Measurements from ENCODE around the gene KCNH6. TPM values are rescaled to one million over a fixed set of nuclear protein-coding genes. Genes with fewer than 3 reads are reported as not detected.
A peak's percentile ranks its signal among the peaks of the same experiment; 100 is the strongest.

The KCNH6 gene
- total RNA-seq, 4 donors from 2014 or later = not detected

DNA sequence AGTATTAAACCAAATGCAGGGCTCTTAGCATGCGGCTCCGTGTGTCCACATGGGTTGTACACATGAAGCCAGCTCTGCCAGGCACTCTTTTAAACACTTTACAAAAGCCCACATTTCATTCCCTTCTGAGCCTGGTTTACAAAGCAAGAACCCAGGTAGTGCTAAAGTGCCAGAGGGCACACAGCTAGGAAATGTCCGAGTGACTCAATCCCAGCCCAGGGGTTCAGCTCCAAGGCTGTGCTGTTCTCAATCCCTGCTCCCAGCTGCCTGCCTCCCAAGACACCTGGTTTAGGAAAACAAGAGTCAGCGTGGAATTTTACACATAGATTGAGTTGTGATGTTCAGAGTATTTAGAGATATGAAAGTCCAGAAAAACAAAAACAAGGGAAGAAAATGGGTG is 13.8 kb downstream of the KCNH6 start:
- H3K4me3 ChIP-seq = no peak overlapping the region
- H3K27me3 ChIP-seq = peaks cover 0 to 65% (median 16%) of the 10 kb centered on the region in 4 donors
- no peaks in the 10 kb centered on the region for H3K36me3 ChIP-seq
- no peak for TF ChIP-seq EP300 (IDR thresholded peaks at IDR 0.05)
- H3K27ac ChIP-seq (replicated peaks in 1 of 4) = no peak overlapping the region
- DNase-seq (ENCODE audit: extremely low spot score) = no peak
- H3K9me3 ChIP-seq = no peaks in the 10 kb centered on the region
- intact Hi-C loops (cut with DNase I) = no loop called here
- WGBS = 86% methylated on average over 4 of the region's 4 CpGs
- H3K4me1 ChIP-seq = peaks cover 7 to 12% (median 11%) of the 10 kb centered on the region in 4 donors

DNA sequence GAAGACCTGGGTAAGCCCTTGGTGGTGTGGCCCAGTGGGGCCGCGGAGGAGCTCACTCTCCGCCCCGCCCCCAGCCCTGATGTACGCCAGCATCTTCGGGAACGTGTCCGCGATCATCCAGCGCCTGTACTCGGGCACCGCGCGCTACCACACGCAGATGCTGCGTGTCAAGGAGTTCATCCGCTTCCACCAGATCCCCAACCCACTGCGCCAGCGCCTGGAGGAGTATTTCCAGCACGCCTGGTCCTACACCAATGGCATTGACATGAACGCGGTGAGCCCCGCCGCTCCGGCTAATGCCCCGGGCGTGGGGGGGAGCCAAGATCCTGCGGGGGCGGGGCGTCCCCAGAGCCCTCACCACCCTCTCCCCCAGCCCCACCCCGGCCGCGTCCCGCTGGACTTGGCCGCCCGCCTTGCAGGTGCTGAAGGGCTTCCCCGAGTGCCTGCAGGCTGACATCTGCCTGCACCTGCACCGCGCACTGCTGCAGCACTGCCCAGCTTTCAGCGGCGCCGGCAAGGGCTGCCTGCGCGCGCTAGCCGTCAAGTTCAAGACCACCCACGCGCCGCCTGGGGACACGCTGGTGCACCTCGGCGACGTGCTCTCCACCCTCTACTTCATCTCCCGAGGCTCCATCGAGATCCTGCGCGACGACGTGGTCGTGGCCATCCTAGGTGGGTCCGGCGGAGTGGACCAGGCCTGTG is 15.0 kb downstream of the KCNH6 start:
- DNase-seq (ENCODE audit: extremely low spot score) = no peak
- no peak overlapping the region for H3K27ac ChIP-seq (replicated peaks in 1 of 4)
- peaks cover 0 to 65% (median 16%) of the 10 kb centered on the region in 4 donors for H3K27me3 ChIP-seq
- intact Hi-C loops (cut with DNase I) = no loop called here
- H3K36me3 ChIP-seq = no peaks in the 10 kb centered on the region
- H3K4me3 ChIP-seq = peak overlapping the region; percentile 11 to 40 (median 18)
- TF ChIP-seq, protein P1, sequence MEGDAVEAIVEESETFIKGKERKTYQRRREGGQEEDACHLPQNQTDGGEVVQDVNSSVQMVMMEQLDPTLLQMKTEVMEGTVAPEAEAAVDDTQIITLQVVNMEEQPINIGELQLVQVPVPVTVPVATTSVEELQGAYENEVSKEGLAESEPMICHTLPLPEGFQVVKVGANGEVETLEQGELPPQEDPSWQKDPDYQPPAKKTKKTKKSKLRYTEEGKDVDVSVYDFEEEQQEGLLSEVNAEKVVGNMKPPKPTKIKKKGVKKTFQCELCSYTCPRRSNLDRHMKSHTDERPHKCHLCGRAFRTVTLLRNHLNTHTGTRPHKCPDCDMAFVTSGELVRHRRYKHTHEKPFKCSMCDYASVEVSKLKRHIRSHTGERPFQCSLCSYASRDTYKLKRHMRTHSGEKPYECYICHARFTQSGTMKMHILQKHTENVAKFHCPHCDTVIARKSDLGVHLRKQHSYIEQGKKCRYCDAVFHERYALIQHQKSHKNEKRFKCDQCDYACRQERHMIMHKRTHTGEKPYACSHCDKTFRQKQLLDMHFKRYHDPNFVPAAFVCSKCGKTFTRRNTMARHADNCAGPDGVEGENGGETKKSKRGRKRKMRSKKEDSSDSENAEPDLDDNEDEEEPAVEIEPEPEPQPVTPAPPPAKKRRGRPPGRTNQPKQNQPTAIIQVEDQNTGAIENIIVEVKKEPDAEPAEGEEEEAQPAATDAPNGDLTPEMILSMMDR (IDR thresholded peaks at IDR 0.05) = no peak
- TF ChIP-seq EP300 (IDR thresholded peaks at IDR 0.05) = no peak
- no peak for TF ChIP-seq POLR2AphosphoS5 (IDR thresholded peaks at IDR 0.05)
- no peak for TF ChIP-seq POLR2A (IDR thresholded peaks at IDR 0.05; ENCODE audit: low read depth)
- H3K4me1 ChIP-seq = peaks cover 7 to 12% (median 11%) of the 10 kb centered on the region in 4 donors
- 8% methylated on average over 16 of the region's 62 CpGs for WGBS
- H3K9me3 ChIP-seq = no peaks in the 10 kb centered on the region

DNA sequence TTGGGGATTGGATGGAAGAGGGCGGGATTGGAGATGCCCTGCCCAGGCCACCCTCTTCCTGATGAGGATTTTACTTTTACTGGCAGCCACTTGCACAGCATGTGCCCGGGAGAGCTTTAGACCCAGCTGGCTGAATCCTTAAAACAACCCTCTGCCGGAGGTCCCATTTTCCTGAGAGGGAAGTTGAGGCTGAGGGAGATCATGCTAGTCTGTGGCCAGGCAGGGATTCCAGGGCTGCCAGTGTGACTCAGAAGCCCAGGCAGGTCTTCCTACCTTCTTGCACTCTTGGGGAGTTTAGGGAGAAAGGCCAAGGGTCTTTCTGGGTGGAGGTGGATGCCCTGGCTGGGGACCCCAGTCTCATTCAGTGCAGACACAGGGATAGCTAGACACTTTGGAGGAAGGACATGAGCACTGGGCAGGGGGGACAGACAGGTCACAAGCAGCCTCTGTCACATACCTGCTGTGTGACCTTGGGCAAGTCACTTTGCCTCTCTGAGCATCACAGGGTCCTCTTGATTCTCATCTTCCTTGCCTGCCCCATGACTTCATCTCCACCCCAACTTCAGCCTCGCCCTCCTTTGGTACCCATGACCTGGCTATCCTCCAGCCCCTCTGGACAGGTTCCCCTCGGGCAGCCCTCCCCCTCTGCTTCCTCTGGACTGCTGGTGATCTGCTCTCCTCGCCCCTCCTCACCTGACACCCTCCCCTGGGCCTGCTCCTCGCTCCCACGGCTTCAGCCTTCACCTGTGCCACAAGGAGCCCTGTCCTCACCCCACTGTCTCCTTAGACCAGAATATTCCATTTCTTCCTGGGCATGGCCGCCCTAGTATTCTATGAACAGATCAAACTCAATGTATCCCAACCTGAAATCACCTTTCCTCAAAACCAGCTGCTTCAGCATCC is 15.8 kb downstream of the KCNH6 start:
- no peak for DNase-seq (ENCODE audit: extremely low spot score)
- Histone ChIP-seq H3K4me3 (peak overlapping the region in 1 of 4 donors; percentile 23), H3K36me3 (no peaks in the 10 kb centered on the region), H3K27me3 (peaks cover 0 to 65% (median 16%) of the 10 kb centered on the region in 4 donors), H3K27ac (replicated peaks in 1 of 4) (no peak overlapping the region), H3K9me3 (no peaks in the 10 kb centered on the region), H3K4me1 (peaks cover 7 to 12% (median 11%) of the 10 kb centered on the region in 4 donors)
- intact Hi-C loops (cut with DNase I) = no loop called here
- 70% methylated on average over 9 of the region's 9 CpGs for WGBS
- TF ChIP-seq POLR2A (IDR thresholded peaks at IDR 0.05; ENCODE audit: low read depth) (no peak), POLR2AphosphoS5 (IDR thresholded peaks at IDR 0.05) (no peak), EP300 (IDR thresholded peaks at IDR 0.05) (no peak)
- TF ChIP-seq, protein P1 (IDR thresholded peaks at IDR 0.05) = no peak

DNA sequence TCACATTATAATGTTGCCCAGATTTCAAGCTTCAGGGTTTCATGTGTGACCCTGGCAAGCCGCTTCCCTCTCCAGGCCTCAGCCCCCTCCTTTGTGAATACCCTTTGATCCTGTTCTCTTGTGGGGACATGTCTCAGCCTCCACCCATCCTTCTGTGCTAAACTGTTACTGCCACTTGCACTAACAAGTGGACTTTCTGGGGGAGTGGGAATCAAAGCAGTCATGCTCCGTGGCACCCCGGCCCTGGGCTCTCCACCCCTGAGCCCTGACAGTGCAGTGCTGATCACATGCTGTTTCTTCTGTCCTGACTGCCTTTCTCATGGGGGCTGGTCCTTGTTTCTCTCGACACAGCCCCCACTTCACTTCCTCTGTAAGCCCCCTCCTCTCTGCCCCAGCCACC is 17.4 kb downstream of the KCNH6 start:
- intact Hi-C loops (cut with DNase I) = no loop called here
- Histone ChIP-seq H3K36me3 (no peaks in the 10 kb centered on the region), H3K9me3 (no peaks in the 10 kb centered on the region), H3K4me1 (peaks cover 7 to 12% (median 11%) of the 10 kb centered on the region in 4 donors), H3K27ac (replicated peaks in 1 of 4) (no peak overlapping the region), H3K27me3 (peaks cover 0 to 53% (median 16%) of the 10 kb centered on the region in 4 donors), H3K4me3 (no peak overlapping the region)
- DNase-seq (ENCODE audit: extremely low spot score) = no peak
- 67% methylated on average over 4 of the region's 4 CpGs for WGBS
- no peak for TF ChIP-seq EP300 (IDR thresholded peaks at IDR 0.05)
- TF ChIP-seq, protein P1 (IDR thresholded peaks at IDR 0.05) = no peak
- no peak for TF ChIP-seq POLR2AphosphoS5 (IDR thresholded peaks at IDR 0.05)
- no peak for TF ChIP-seq POLR2A (IDR thresholded peaks at IDR 0.05; ENCODE audit: low read depth)

DNA sequence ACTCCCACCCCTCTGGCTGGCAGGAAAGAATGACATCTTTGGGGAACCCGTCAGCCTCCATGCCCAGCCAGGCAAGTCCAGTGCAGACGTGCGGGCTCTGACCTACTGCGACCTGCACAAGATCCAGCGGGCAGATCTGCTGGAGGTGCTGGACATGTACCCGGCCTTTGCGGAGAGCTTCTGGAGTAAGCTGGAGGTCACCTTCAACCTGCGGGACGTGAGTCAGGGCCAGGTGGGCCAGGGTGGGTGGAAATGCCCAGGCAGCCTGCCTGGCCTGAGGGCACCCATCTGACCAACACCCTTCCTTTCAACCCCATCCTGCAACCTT is 19.0 kb downstream of the KCNH6 start:
- Histone ChIP-seq H3K4me3 (no peak overlapping the region), H3K27me3 (peaks cover 0 to 39% (median 16%) of the 10 kb centered on the region in 4 donors), H3K4me1 (peaks cover 7 to 12% (median 11%) of the 10 kb centered on the region in 4 donors), H3K9me3 (no peaks in the 10 kb centered on the region), H3K36me3 (no peaks in the 10 kb centered on the region), H3K27ac (replicated peaks in 1 of 4) (no peak overlapping the region)
- WGBS = 98% methylated on average over 5 of the region's 9 CpGs
- intact Hi-C loops (cut with DNase I) = no loop called here
- no peak for TF ChIP-seq EP300 (IDR thresholded peaks at IDR 0.05)
- no peak for TF ChIP-seq POLR2AphosphoS5 (IDR thresholded peaks at IDR 0.05)
- TF ChIP-seq, protein P1 (IDR thresholded peaks at IDR 0.05) = no peak
- TF ChIP-seq POLR2A (IDR thresholded peaks at IDR 0.05; ENCODE audit: low read depth) = no peak
- DNase-seq (ENCODE audit: extremely low spot score) = no peak

Measured in esophagus muscularis mucosa (tissue), 4 donors.